KOPT-K1 (cell line): ENCODE measurements around the gene ITGA8.

Experiments used
- H3K27ac ChIP-seq: fragments of 200-600 bp; sonication (generic); 2 replicates; pipeline ENCODE4 v1.5.1; 2016; ENCODE audit warnings: antibody characterized with exemption, mild to moderate bottlenecking, low read depth, low read length; ENCODE audit not compliant: poor library complexity, severe bottlenecking
- H3K36me3 ChIP-seq: fragments of 200-600 bp; sonication (generic); 2 replicates; pipeline ENCODE4 v1.5.1; 2017; ENCODE audit warnings: antibody characterized with exemption, mild to moderate bottlenecking, low read length, moderate library complexity; ENCODE audit not compliant: insufficient read depth
- H3K9me3 ChIP-seq: fragments of 200-600 bp; sonication (generic); 2 replicates; pipeline ENCODE4 v1.5.1; 2017; ENCODE audit warnings: antibody characterized with exemption, low read length, mild to moderate bottlenecking; ENCODE audit not compliant: insufficient read depth, poor library complexity, severe bottlenecking

The ITGA8 gene

GRCh38 chr10:15718694-15719048 lies 1.1 kb downstream of the ITGA8 start:
- Histone ChIP-seq H3K36me3 (no peaks in the 10 kb centered on the region), H3K9me3 (no peaks in the 10 kb centered on the region), H3K27ac (no peak overlapping the region)

- Histone ChIP-seq H3K27ac (no peak overlapping the region), H3K36me3 (no peaks in the 10 kb centered on the region), H3K9me3 (no peaks in the 10 kb centered on the region)
Observed at GRCh38 chr10:15715619-15716227, 4.0 kb downstream of the ITGA8 start.

GRCh38 chr10:15714847-15715246 lies 4.9 kb downstream of the ITGA8 start:
- Histone ChIP-seq H3K27ac (no peak overlapping the region), H3K9me3 (no peaks in the 10 kb centered on the region)

GRCh38 chr10:15712883-15713282 lies 6.8 kb downstream of the ITGA8 start:
- Histone ChIP-seq H3K27ac (no peak overlapping the region), H3K36me3 (no peaks in the 10 kb centered on the region), H3K9me3 (no peaks in the 10 kb centered on the region)

More at GRCh38 chr10:15714847-15715246, 4.9 kb downstream of the ITGA8 start:
- H3K36me3 ChIP-seq: no peaks in the 10 kb centered on the region

- Histone ChIP-seq H3K36me3 (no peaks in the 10 kb centered on the region), H3K9me3 (no peaks in the 10 kb centered on the region), H3K27ac (no peak overlapping the region)
Observed at GRCh38 chr10:15710455-15710854, 9.3 kb downstream of the ITGA8 start.

- Histone ChIP-seq H3K36me3 (no peaks in the 10 kb centered on the region), H3K27ac (no peak overlapping the region), H3K9me3 (no peaks in the 10 kb centered on the region)
Observed at GRCh38 chr10:15705298-15705697, 14.4 kb downstream of the ITGA8 start.

GRCh38 chr10:15704581-15704968 lies 15.1 kb downstream of the ITGA8 start:
- no peaks in the 10 kb centered on the region for H3K36me3 ChIP-seq
- no peak overlapping the region for H3K27ac ChIP-seq
- H3K9me3 ChIP-seq: no peaks in the 10 kb centered on the region

GRCh38 chr10:15703944-15704580 lies 15.7 kb downstream of the ITGA8 start:
- no peaks in the 10 kb centered on the region for H3K9me3 ChIP-seq
- no peak overlapping the region for H3K27ac ChIP-seq
- no peaks in the 10 kb centered on the region for H3K36me3 ChIP-seq

- no peaks in the 10 kb centered on the region for H3K36me3 ChIP-seq
- no peak overlapping the region for H3K27ac ChIP-seq
- no peaks in the 10 kb centered on the region for H3K9me3 ChIP-seq
Observed at GRCh38 chr10:15703151-15703880, 16.4 kb downstream of the ITGA8 start.

GRCh38 chr10:15700078-15700674 lies 19.5 kb downstream of the ITGA8 start:
- no peak overlapping the region for H3K27ac ChIP-seq
- no peaks in the 10 kb centered on the region for H3K9me3 ChIP-seq
- H3K36me3 ChIP-seq: no peaks in the 10 kb centered on the region

- H3K9me3 ChIP-seq: no peaks in the 10 kb centered on the region
- H3K27ac ChIP-seq: no peak overlapping the region
- no peaks in the 10 kb centered on the region for H3K36me3 ChIP-seq
Observed at GRCh38 chr10:15695852-15696251, 23.9 kb downstream of the ITGA8 start.

- H3K27ac ChIP-seq: no peak overlapping the region
- no peaks in the 10 kb centered on the region for H3K36me3 ChIP-seq
- no peaks in the 10 kb centered on the region for H3K9me3 ChIP-seq
Observed at GRCh38 chr10:15690031-15690430, 29.7 kb downstream of the ITGA8 start.

GRCh38 chr10:15684768-15685167 lies 35.0 kb downstream of the ITGA8 start:
- no peak overlapping the region for H3K27ac ChIP-seq
- H3K36me3 ChIP-seq: no peaks in the 10 kb centered on the region
- no peaks in the 10 kb centered on the region for H3K9me3 ChIP-seq

GRCh38 chr10:15681076-15681475 lies 38.6 kb downstream of the ITGA8 start:
- Histone ChIP-seq H3K9me3 (no peaks in the 10 kb centered on the region), H3K36me3 (no peaks in the 10 kb centered on the region), H3K27ac (no peak overlapping the region)

- Histone ChIP-seq H3K9me3 (no peaks in the 10 kb centered on the region), H3K27ac (no peak overlapping the region), H3K36me3 (no peaks in the 10 kb centered on the region)
Observed at GRCh38 chr10:15678851-15679250, 40.9 kb downstream of the ITGA8 start.
